Measurements from ENCODE around the gene NCAM1.

The NCAM1 gene

DNA sequence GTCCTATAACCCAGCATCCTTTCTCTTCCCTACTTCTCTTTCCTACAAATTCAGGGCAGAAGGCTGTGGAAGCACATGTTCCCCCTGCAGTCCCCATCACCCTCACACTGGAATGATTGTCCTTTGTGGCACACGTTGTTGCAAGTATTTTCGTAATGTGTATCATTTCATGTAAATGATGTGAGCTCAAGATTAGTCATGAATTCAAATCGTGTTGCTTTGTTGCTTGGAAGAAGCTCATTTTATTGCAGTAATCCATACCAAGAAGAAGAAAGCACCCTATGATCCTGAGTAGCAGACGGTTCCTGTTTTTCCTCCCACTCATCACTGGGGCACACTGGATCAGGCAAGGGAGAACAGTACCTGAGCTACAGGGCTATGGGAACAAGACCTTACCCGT is 173.4 kb downstream of the NCAM1 start:
- H3K27ac ChIP-seq, result no peak overlapping the region
- no peak for TF ChIP-seq CTCF (IDR thresholded peaks at IDR 0.05)
- no peak for TF ChIP-seq ZFX (IDR thresholded peaks at IDR 0.05; ENCODE audit: borderline replicate concordance)

- no peak overlapping the region for H3K27ac ChIP-seq
- TF ChIP-seq CTCF (IDR thresholded peaks at IDR 0.05) (no peak), ZFX (IDR thresholded peaks at IDR 0.05; ENCODE audit: borderline replicate concordance) (no peak)
Observed at GRCh38 chr11:113137713-113138529, 176.7 kb downstream of the NCAM1 start.

DNA sequence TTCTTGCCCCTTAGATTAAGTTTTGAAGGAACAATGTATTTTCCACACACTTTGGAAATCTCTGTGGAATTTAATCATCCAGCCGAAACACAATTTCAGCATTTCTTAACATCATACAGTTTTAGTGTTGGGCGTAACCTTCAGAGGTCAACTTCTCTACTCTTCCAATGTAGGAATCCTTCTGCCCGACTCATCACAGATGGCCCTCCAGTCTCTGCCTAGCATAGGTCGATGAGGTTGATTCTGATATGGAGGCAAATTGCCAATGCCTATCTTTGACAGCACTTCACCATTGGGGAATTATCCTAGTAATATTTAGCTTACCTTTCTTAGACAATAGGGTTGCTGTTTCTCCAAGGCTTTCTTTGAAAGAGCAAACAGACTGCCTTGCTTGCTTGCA is 177.5 kb downstream of the NCAM1 start:
- no peak for TF ChIP-seq CTCF (IDR thresholded peaks at IDR 0.05)
- no peak for TF ChIP-seq ZFX (IDR thresholded peaks at IDR 0.05; ENCODE audit: borderline replicate concordance)
- H3K27ac ChIP-seq, result no peak overlapping the region

DNA sequence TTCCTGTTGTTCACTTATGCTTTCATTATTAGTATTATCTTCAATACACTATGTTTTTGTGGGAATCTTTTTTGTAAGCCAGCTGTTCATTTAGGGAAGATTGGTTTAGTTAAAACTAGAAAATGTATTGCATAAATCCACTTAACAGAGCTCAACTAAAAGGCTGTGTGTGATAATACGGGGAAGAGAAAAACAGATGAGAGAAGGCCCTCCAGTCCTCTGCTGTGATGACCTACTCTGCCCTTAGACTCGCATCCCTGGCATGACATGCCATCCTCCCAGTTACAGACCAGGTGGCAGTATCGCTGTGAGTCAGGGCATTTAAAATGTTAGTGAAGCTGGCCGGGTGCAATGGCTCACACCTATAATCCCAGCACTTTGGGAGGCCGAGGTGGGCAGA is 179.8 kb downstream of the NCAM1 start:
- no peak for TF ChIP-seq CTCF (IDR thresholded peaks at IDR 0.05)
- no peak for TF ChIP-seq ZFX (IDR thresholded peaks at IDR 0.05; ENCODE audit: borderline replicate concordance)
- no peak overlapping the region for H3K27ac ChIP-seq

- H3K27ac ChIP-seq, result no peak overlapping the region
- no peak for TF ChIP-seq CTCF (IDR thresholded peaks at IDR 0.05)
- TF ChIP-seq ZFX (IDR thresholded peaks at IDR 0.05; ENCODE audit: borderline replicate concordance), result no peak
Observed at GRCh38 chr11:113142508-113142907, 181.3 kb downstream of the NCAM1 start.

DNA sequence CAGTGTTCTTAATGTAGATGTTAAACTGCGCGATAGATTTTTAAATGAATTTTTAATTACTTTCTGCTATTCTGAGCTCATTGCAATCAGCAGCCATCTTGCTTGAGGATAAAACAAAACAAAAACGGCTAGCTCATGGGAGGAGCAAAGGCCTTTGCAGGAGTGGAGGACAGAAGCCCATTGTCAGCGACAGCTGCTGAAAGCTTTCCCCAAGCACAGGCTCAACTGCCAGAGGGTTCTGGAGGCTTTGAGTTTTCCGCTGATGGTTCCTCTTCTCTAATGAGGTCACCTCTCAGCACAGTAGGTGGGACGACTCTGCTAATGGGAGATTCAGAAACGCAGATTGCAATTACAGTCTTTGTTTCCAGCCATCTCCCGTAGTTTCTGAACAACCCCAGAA is 186.0 kb downstream of the NCAM1 start:
- no peak overlapping the region for H3K27ac ChIP-seq
- TF ChIP-seq ZFX (IDR thresholded peaks at IDR 0.05; ENCODE audit: borderline replicate concordance) (no peak), CTCF (IDR thresholded peaks at IDR 0.05) (no peak)

DNA sequence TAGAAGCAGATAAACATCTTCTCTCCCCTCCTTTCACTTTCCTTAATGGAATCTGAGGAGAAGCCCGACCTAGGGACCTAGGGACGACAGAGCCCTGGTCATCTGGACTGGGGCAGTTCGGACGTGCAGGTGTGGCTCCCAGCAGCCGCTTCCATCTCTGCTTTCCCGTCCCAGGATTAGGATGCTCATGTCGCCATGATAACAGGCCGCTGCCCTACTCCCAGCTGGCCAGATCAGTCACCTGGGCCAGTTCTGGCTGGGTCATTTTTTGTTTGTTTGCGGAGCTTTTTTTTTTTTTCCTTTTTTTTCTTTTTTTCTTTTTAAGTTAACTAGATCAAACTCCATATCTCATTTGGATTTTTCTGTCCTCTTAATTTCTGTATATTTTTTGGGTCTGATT is 186.9 kb downstream of the NCAM1 start:
- TF ChIP-seq ZFX (IDR thresholded peaks at IDR 0.05; ENCODE audit: borderline replicate concordance), result no peak
- TF ChIP-seq CTCF (IDR thresholded peaks at IDR 0.05), result no peak
- no peak overlapping the region for H3K27ac ChIP-seq

Measured in 22Rv1 (cell line).